Activated CD4-positive, alpha-beta T cell treated with anti-CD3 and anti-CD28 coated beads, Interleukin-2, amount 50 U/mL, for 48 hours (primary cell): Measurements from ENCODE around the gene CACNA1D.

Source experiments
- DNase-seq, 2 experiments: peaks; one replicate each; pipeline ENCODE4 v3.0.0-alpha.2; 2020

CACNA1D gene

GRCh38 chr3:53812434-53812833 lies 318.0 kb downstream of the CACNA1D start:
- no peak for DNase-seq

GRCh38 chr3:53813229-53813628 lies 318.8 kb downstream of the CACNA1D start:
- no peak for DNase-seq

- DNase-seq = no peak
These were observed 319.5 kb downstream of the CACNA1D start for GRCh38 chr3:53813876-53814275.

GRCh38 chr3:53815067-53815466 lies 320.7 kb downstream of the CACNA1D start:
- DNase-seq = no peak

- DNase-seq = no peak
These were observed 321.2 kb downstream of the CACNA1D start for GRCh38 chr3:53815651-53816050.

GRCh38 chr3:53816425-53816824 lies 322.0 kb downstream of the CACNA1D start:
- DNase-seq = no peak

- no peak for DNase-seq
These were observed 322.8 kb downstream of the CACNA1D start for GRCh38 chr3:53817211-53817610.

GRCh38 chr3:53817809-53818208 lies 323.4 kb downstream of the CACNA1D start:
- no peak for DNase-seq

GRCh38 chr3:53818221-53819162 lies 324.1 kb downstream of the CACNA1D start:
- DNase-seq = no peak

- DNase-seq = no peak
These were observed 324.9 kb downstream of the CACNA1D start for GRCh38 chr3:53819163-53819868.

- DNase-seq = no peak
These were observed 325.7 kb downstream of the CACNA1D start for GRCh38 chr3:53820084-53820483.

GRCh38 chr3:53820756-53821580 lies 326.6 kb downstream of the CACNA1D start:
- DNase-seq = no peak

GRCh38 chr3:53821631-53822121 lies 327.3 kb downstream of the CACNA1D start:
- no peak for DNase-seq

GRCh38 chr3:53822331-53822741 lies 327.9 kb downstream of the CACNA1D start:
- no peak for DNase-seq

- DNase-seq = no peak
These were observed 328.9 kb downstream of the CACNA1D start for GRCh38 chr3:53823026-53823955.

- DNase-seq = no peak
These were observed 329.7 kb downstream of the CACNA1D start for GRCh38 chr3:53823956-53824657.

GRCh38 chr3:53824795-53825194 lies 330.4 kb downstream of the CACNA1D start:
- no peak for DNase-seq

GRCh38 chr3:53826048-53826447 lies 331.6 kb downstream of the CACNA1D start:
- DNase-seq = no peak

- no peak for DNase-seq
These were observed 334.2 kb downstream of the CACNA1D start for GRCh38 chr3:53828581-53828980.

- DNase-seq = no peak
These were observed 335.2 kb downstream of the CACNA1D start for GRCh38 chr3:53829605-53830004.

- DNase-seq = no peak
These were observed 336.5 kb downstream of the CACNA1D start for GRCh38 chr3:53830944-53831343.
